HCT116 (cell line): ENCODE results near the gene MYO16. TPM values are rescaled to one million over a fixed set of nuclear protein-coding genes. Genes with fewer than 3 reads are reported as not detected.

Experiments
- ATAC-seq: fragments of 200-7000 bp; cut with Tn5 transposase; 2 replicates; pipeline ENCODE4 v1.9.1; 2020; ENCODE audit warnings: mild to moderate bottlenecking, moderate library complexity
- BruUV-seq: library from RNA; stranded (reverse); fragments of 400-500 nt; replicated peaks from 2 replicates; lab custom pipeline; 2021; lab: Mats Ljungman, UMichigan
- CTCF ChIA-PET: fragments of 300-600 bp; sonication (Branson Sonifier 250); formaldehyde crosslinking; loops from one replicate; lab custom pipeline; 2021; ENCODE audit warnings: antibody characterized with exemption; lab: Charles Lee
- POLR2A ChIA-PET: fragments of 300-600, 350-600 bp; sonication (Branson Sonifier 250); formaldehyde crosslinking; loops from one replicate; lab custom pipeline; 2021; ENCODE audit warnings: antibody characterized with exemption; lab: Charles Lee
- RAD21 ChIA-PET, 2 experiments: fragments of 300-600 bp; sonication (Branson Sonifier 250); formaldehyde crosslinking; loops; one replicate each; lab custom pipeline; 2023; ENCODE audit warnings: low total read pairs in 2 of 2; ENCODE audit not compliant: uncharacterized antibody in 2 of 2, unreplicated experiment in 2 of 2, low non-redundant PET in 1 of 2; lab: Charles Lee
- DNase-seq: peaks from one replicate; pipeline ENCODE4 v3.0.0-alpha.2; 2010; ENCODE audit warnings: low read depth, low spot score
- H2AFZ ChIP-seq: fragments of 200-600 bp; shearing (Covaris generic), sonication (generic); 2 replicates; pipeline ENCODE4 v1.6.1; 2017; ENCODE audit warnings: low read depth, mixed run types, mixed read lengths, antibody characterized with exemption, low read length; ENCODE audit not compliant: poor library complexity, severe bottlenecking
- H3K27ac ChIP-seq: 2 replicates; pipeline ENCODE4 v1.5.1; 2012; ENCODE audit warnings: low read depth, low read length
- H3K27me3 ChIP-seq: fragments of 200-600 bp; sonication (generic); 2 replicates; pipeline ENCODE4 v1.6.1; 2016; ENCODE audit warnings: mixed run types, low read length, mixed read lengths; ENCODE audit not compliant: insufficient read depth
- H3K36me3 ChIP-seq, 2 experiments: fragments of 200-500 bp in 1 of 2; fragments of 200-600 bp in 1 of 2; sonication (Bioruptor generic) in 1 of 2; sonication (generic) in 1 of 2; 2 replicates each; pipeline versions ENCODE4 v1.5.1 to v1.6.1; 2014 to 2016; ENCODE audit warnings: low read length in 2 of 2, inconsistent platforms in 1 of 2, mixed read lengths in 1 of 2, mixed run types in 1 of 2; ENCODE audit not compliant: insufficient read depth in 2 of 2, control insufficient read depth in 1 of 2
- H3K4me1 ChIP-seq, 2 experiments: fragments of 200-600 bp in 1 of 2; sonication (generic) in 1 of 2; 2 replicates each; pipeline versions ENCODE4 v1.5.1 to v1.6.1; 2012 to 2017; ENCODE audit warnings: low read length in 2 of 2, inconsistent platforms in 1 of 2, mild to moderate bottlenecking in 1 of 2, mixed read lengths in 1 of 2, mixed run types in 1 of 2, moderate library complexity in 1 of 2; ENCODE audit not compliant: insufficient read depth in 2 of 2, control insufficient read depth in 1 of 2
- H3K4me2 ChIP-seq: fragments of 200-600 bp; sonication (generic); 2 replicates; pipeline ENCODE4 v1.6.1; 2017; ENCODE audit warnings: mixed run types, low read length, mixed read lengths
- H3K4me3 ChIP-seq, 2 experiments: fragments of 200-600 bp in 1 of 2; sonication (generic) in 1 of 2; replicated peaks in 1 of 2; 2 replicates each; pipeline ENCODE4 v1.5.1; 2011 to 2016; ENCODE audit warnings: low read length in 2 of 2, control low read depth in 1 of 2, low read depth in 1 of 2, mild to moderate bottlenecking in 1 of 2, mixed read lengths in 1 of 2, mixed run types in 1 of 2
- H3K79me2 ChIP-seq: fragments of 200-600 bp; sonication (generic); 2 replicates; pipeline ENCODE4 v1.6.1; 2017; ENCODE audit warnings: mild to moderate bottlenecking, mixed run types, low read length, moderate library complexity, mixed read lengths; ENCODE audit not compliant: insufficient read depth
- H3K9ac ChIP-seq: fragments of 200-600 bp; sonication (generic); 2 replicates; pipeline ENCODE4 v1.6.1; 2016; ENCODE audit warnings: low read length, mixed read lengths
- H3K9me2 ChIP-seq: fragments of 200-600 bp; sonication (generic), shearing (Covaris generic); 2 replicates; pipeline ENCODE4 v1.6.1; 2017; ENCODE audit warnings: mixed run types, mild to moderate bottlenecking, moderate library complexity; ENCODE audit not compliant: insufficient read depth
- H3K9me3 ChIP-seq, 2 experiments: fragments of 200-500 bp in 1 of 2; fragments of 200-600 bp in 1 of 2; sonication (Bioruptor generic) in 1 of 2; sonication (generic) in 1 of 2; 2 replicates each; pipeline ENCODE4 v1.6.1; 2014 to 2017; ENCODE audit warnings: low read length in 2 of 2, mixed read lengths in 2 of 2, inconsistent platforms in 1 of 2, low read depth in 1 of 2, mild to moderate bottlenecking in 1 of 2, mixed run types in 1 of 2, moderate library complexity in 1 of 2; ENCODE audit not compliant: control insufficient read depth in 1 of 2, insufficient read depth in 1 of 2
- H4K20me1 ChIP-seq: fragments of 200-600 bp; sonication (generic), shearing (Covaris generic); 2 replicates; pipeline ENCODE4 v1.6.1; 2017; ENCODE audit warnings: mixed run types, mild to moderate bottlenecking, moderate library complexity; ENCODE audit not compliant: insufficient read depth
- CEBPB ChIP-seq: IDR thresholded peaks from 2 replicates; pipeline ENCODE4 v1.6.1; 2012; ENCODE audit warnings: low read depth
- CTCF ChIP-seq, 3 experiments: fragments of 200-600 bp in 1 of 3; sonication (generic) in 1 of 3; IDR thresholded peaks in 2 of 3; conservative IDR thresholded peaks in 1 of 3; 2 replicates each; pipeline ENCODE4 v1.5.1; 2012 to 2017; ENCODE audit warnings: low read depth in 2 of 3, low read length in 2 of 3, antibody characterized with exemption in 1 of 3, borderline replicate concordance in 1 of 3, control low read depth in 1 of 3, mild to moderate bottlenecking in 1 of 3, mixed read lengths in 1 of 3, mixed run types in 1 of 3, moderate library complexity in 1 of 3; ENCODE audit not compliant: insufficient read depth in 1 of 3
- EGR1 ChIP-seq: IDR thresholded peaks from 2 replicates; pipeline ENCODE4 v1.6.1; 2012; ENCODE audit warnings: low read depth
- EZH2 ChIP-seq: fragments of 200-600 bp; sonication (generic); IDR thresholded peaks from 2 replicates; pipeline ENCODE4 v1.6.1; 2017; ENCODE audit warnings: antibody characterized with exemption, mixed run types
- FOSL1 ChIP-seq: IDR thresholded peaks from 2 replicates; pipeline ENCODE4 v1.6.1; 2012; ENCODE audit warnings: low read depth
- JUND ChIP-seq: IDR thresholded peaks from 2 replicates; pipeline ENCODE4 v1.6.1; 2012
- POLR2A ChIP-seq: IDR thresholded peaks from 2 replicates; pipeline ENCODE4 v1.7.0; 2011; ENCODE audit warnings: borderline replicate concordance; ENCODE audit not compliant: insufficient read depth, insufficient read length; ENCODE audit errors: extremely low read depth
- POLR2AphosphoS5 ChIP-seq: IDR thresholded peaks from 2 replicates; pipeline ENCODE4 v1.6.1; 2011; ENCODE audit warnings: mild to moderate bottlenecking, low read depth, low read length, moderate library complexity
- RAD21 ChIP-seq: IDR thresholded peaks from 2 replicates; pipeline ENCODE4 v1.6.1; 2012; ENCODE audit warnings: low read depth, mild to moderate bottlenecking
- SIN3A ChIP-seq: IDR thresholded peaks from 2 replicates; pipeline ENCODE4 v1.6.1; 2012; ENCODE audit warnings: low read depth
- SRF ChIP-seq: IDR thresholded peaks from 2 replicates; pipeline ENCODE4 v1.6.1; 2012; ENCODE audit warnings: low read depth
- TCF7L2 ChIP-seq: IDR thresholded peaks from 2 replicates; pipeline ENCODE4 v1.7.0; 2011; ENCODE audit warnings: borderline replicate concordance, inconsistent platforms; ENCODE audit not compliant: insufficient read depth, insufficient read length; ENCODE audit errors: extremely low read depth
- YY1 ChIP-seq: IDR thresholded peaks from 2 replicates; pipeline ENCODE4 v1.6.1; 2011; ENCODE audit warnings: low read length, low read depth, moderate library complexity, mild to moderate bottlenecking; ENCODE audit not compliant: insufficient replicate concordance; ENCODE audit errors: extremely low read depth
- ZFX ChIP-seq: fragments of 450-650 bp; IDR thresholded peaks from 2 replicates; pipeline ENCODE4 v1.6.1; 2017
- intact Hi-C: fragments of 100-400 bp; cut with micrococcal nuclease; formaldehyde crosslinking; loops from 2 replicates; pipeline ENCODE4 v1.10.0; 2022
- total RNA-seq: library from RNA; stranded (reverse); gene quantifications from one replicate; pipeline ENCODE4 v1.2.1, GENCODE V29; 2021; ENCODE audit not compliant: unreplicated experiment
- TF ChIP-seq, protein P1 (sequence below): IDR thresholded peaks from 2 replicates; pipeline ENCODE4 v1.6.1; 2012
- TF ChIP-seq, protein P2 (sequence below): IDR thresholded peaks from 2 replicates; pipeline ENCODE4 v1.6.1; 2012

The MYO16 gene
- total RNA-seq, 1 experiment from 2014 or later, result 0.07 TPM

GRCh38 chr13:109110159-109110558, 480.7 kb downstream of the MYO16 start:
- no peak overlapping the region for H3K9ac ChIP-seq
- ChIA-PET CTCF (no interaction called here), POLR2A (no interaction called here), RAD21 (no interaction called here)
- intact Hi-C loops, result loop anchor here (10.0 kb wide), 1 partner anchor 55 kb away; no protein-coding TSS in a partner anchor
- H3K79me2 ChIP-seq, result no peaks in the 10 kb centered on the region
- no peaks in the 10 kb centered on the region for H4K20me1 ChIP-seq
- DNase-seq (no peak), ATAC-seq (no peak)
- no peak overlapping the region for H3K4me3 ChIP-seq
- BruUV-seq, result no TSS peak
- no peaks in the 10 kb centered on the region for H3K27me3 ChIP-seq
- H3K36me3 ChIP-seq, result no peaks in the 10 kb centered on the region
- H3K4me2 ChIP-seq, result no peak overlapping the region
- no peaks in the 10 kb centered on the region for H3K4me1 ChIP-seq
- no peak overlapping the region for H2AFZ ChIP-seq
- no peak overlapping the region for H3K27ac ChIP-seq
- H3K9me2 ChIP-seq, result no peaks in the 10 kb centered on the region
- no peak for TF ChIP-seq TCF7L2
- TF ChIP-seq POLR2A, result no peak
- TF ChIP-seq, protein P1, sequence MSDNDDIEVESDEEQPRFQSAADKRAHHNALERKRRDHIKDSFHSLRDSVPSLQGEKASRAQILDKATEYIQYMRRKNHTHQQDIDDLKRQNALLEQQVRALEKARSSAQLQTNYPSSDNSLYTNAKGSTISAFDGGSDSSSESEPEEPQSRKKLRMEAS, result no peak
- no peak for TF ChIP-seq FOSL1
- TF ChIP-seq POLR2AphosphoS5, result no peak
- no peak for TF ChIP-seq YY1
- no peak for TF ChIP-seq ZFX
- TF ChIP-seq, all 23 proteins: peak for 0
- no peaks in the 10 kb centered on the region for H3K9me3 ChIP-seq

DNA sequence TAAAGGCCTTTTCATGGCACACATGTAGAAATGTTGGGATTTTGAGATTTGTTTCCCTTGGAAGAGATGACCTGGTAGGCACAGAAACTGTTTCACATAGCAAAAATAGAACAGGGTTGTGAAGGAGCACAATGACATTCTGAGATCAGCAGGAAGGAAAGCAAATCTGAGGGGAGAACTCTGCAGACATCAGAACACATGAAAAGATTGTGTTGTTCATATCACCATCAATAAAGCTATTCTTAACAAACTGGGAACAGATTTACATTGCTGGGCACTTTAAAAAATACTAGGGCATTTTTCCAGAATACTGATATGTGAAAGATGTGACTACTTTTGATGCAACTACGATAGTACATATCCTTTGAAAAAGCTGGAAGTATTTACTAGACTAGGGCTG, 481.7 kb downstream of the MYO16 start:
- TF ChIP-seq EZH2 (no peak), EGR1 (no peak), RAD21 (no peak), SIN3A (no peak), POLR2A (no peak), FOSL1 (no peak), SRF (no peak), CEBPB (no peak), ZFX (no peak), CTCF (IDR thresholded peaks at IDR 0.05 in 2 of 3, conservative IDR thresholded peaks at IDR 0.05 in 1 of 3; ENCODE audit: borderline replicate concordance in 1 of 3, insufficient read depth in 1 of 3, low read depth in 2 of 3, low read length in 2 of 3) (no peak), TCF7L2 (no peak), YY1 (no peak), JUND (no peak), POLR2AphosphoS5 (no peak)
- TF ChIP-seq, protein P2, sequence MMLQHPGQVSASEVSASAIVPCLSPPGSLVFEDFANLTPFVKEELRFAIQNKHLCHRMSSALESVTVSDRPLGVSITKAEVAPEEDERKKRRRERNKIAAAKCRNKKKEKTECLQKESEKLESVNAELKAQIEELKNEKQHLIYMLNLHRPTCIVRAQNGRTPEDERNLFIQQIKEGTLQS, result no peak
- TF ChIP-seq, protein P1, result no peak
- RAD21 ChIA-PET, result no interaction called here
- Histone ChIP-seq H3K4me3 (no peak overlapping the region), H4K20me1 (no peaks in the 10 kb centered on the region), H3K9me3 (no peaks in the 10 kb centered on the region), H3K79me2 (no peaks in the 10 kb centered on the region), H3K4me2 (no peak overlapping the region), H3K9me2 (no peaks in the 10 kb centered on the region), H3K27me3 (no peaks in the 10 kb centered on the region), H2AFZ (no peak overlapping the region), H3K9ac (no peak overlapping the region), H3K4me1 (no peaks in the 10 kb centered on the region), H3K36me3 (no peaks in the 10 kb centered on the region), H3K27ac (no peak overlapping the region)
- intact Hi-C loops, result loop anchor here (10.0 kb wide), 1 partner anchor 56 kb away; no protein-coding TSS in a partner anchor
- BruUV-seq, result no TSS peak
- CTCF ChIA-PET, result no interaction called here
- no peak for ATAC-seq
- DNase-seq, result no peak
- POLR2A ChIA-PET, result no interaction called here
